HEK293T (cell line): ENCODE data around the gene ARVCF.

Source experiments
- CTCF ChIA-PET: fragments of 350-600 bp; formaldehyde crosslinking; extraction: SDS; loops from one replicate; lab custom pipeline; 2021; ENCODE audit warnings: antibody characterized with exemption, inconsistent platforms; lab: Yijun Ruan, JAX
- POLR2A ChIA-PET: fragments of 350-600 bp; formaldehyde crosslinking; extraction: SDS; loops from one replicate; lab custom pipeline; 2020; ENCODE audit warnings: antibody characterized with exemption, inconsistent platforms; lab: Yijun Ruan, JAX
- DNase-seq: peaks from one replicate; pipeline ENCODE4 v3.0.0; 2012; ENCODE audit warnings: mixed read lengths; ENCODE audit errors: extremely low spot score
- ARNT ChIP-seq: fragments of 450-650 bp; IDR thresholded peaks from 2 replicates; pipeline ENCODE4 v1.6.1; 2017; ENCODE audit warnings: mild to moderate bottlenecking
- BHLHE40 ChIP-seq: fragments of 450-650 bp; IDR thresholded peaks from 2 replicates; pipeline ENCODE4 v1.6.1; 2016; ENCODE audit warnings: mild to moderate bottlenecking, moderate library complexity, borderline replicate concordance
- CTBP1 ChIP-seq: fragments of 450-650 bp; IDR thresholded peaks from 2 replicates; pipeline ENCODE4 v1.6.1; 2016; ENCODE audit warnings: borderline replicate concordance
- ELF4 ChIP-seq: fragments of 450-650 bp; IDR thresholded peaks from 2 replicates; pipeline ENCODE4 v1.6.1; 2017; ENCODE audit warnings: antibody characterized with exemption
- FOXA1 ChIP-seq: fragments of 450-650 bp; IDR thresholded peaks from 2 replicates; pipeline ENCODE4 v1.6.1; 2016; ENCODE audit warnings: mild to moderate bottlenecking
- FOXK2 ChIP-seq: fragments of 450-650 bp; IDR thresholded peaks from 2 replicates; pipeline ENCODE4 v1.6.1; 2016; ENCODE audit warnings: mild to moderate bottlenecking
- FOXM1 ChIP-seq: fragments of 450-650 bp; IDR thresholded peaks from 2 replicates; pipeline ENCODE4 v1.6.1; 2017; ENCODE audit warnings: mild to moderate bottlenecking, borderline replicate concordance
- HDGF ChIP-seq: fragments of 450-650 bp; IDR thresholded peaks from 2 replicates; pipeline ENCODE4 v1.6.1; 2017; ENCODE audit warnings: antibody characterized with exemption, borderline replicate concordance
- L3MBTL2 ChIP-seq: fragments of 450-650 bp; conservative IDR thresholded peaks from 2 replicates; pipeline ENCODE4 v1.6.1; 2016; ENCODE audit warnings: mild to moderate bottlenecking
- LEF1 ChIP-seq: fragments of 450-650 bp; IDR thresholded peaks from 2 replicates; pipeline ENCODE4 v1.6.1; 2017; ENCODE audit warnings: mild to moderate bottlenecking, borderline replicate concordance
- NFRKB ChIP-seq: fragments of 450-650 bp; IDR thresholded peaks from 2 replicates; pipeline ENCODE4 v1.6.1; 2016; ENCODE audit warnings: mild to moderate bottlenecking, moderate library complexity
- PKNOX1 ChIP-seq: fragments of 450-650 bp; IDR thresholded peaks from 2 replicates; pipeline ENCODE4 v1.6.1; 2016
- SP1 ChIP-seq: fragments of 450-650 bp; IDR thresholded peaks from 2 replicates; pipeline ENCODE4 v1.6.1; 2017
- TARDBP ChIP-seq: fragments of 450-650 bp; IDR thresholded peaks from 2 replicates; pipeline ENCODE4 v1.6.1; 2016
- ZNF384 ChIP-seq: fragments of 450-650 bp; IDR thresholded peaks from 2 replicates; pipeline ENCODE4 v1.6.1; 2016

Gene ARVCF

GRCh38 chr22:20043997-20044342, 27.3 kb upstream of the ARVCF start:
- no peak for DNase-seq
- CTCF ChIA-PET, result no interaction called here
- no peak for TF ChIP-seq HDGF
- no peak for TF ChIP-seq ELF4
- no peak for TF ChIP-seq BHLHE40
- no peak for TF ChIP-seq TARDBP
- POLR2A ChIA-PET, result no interaction called here

- CTCF ChIA-PET, result no interaction called here
These were observed 26.7 kb upstream of the ARVCF start for GRCh38 chr22:20043057-20043996.

GRCh38 chr22:20040327-20041200, 23.9 kb upstream of the ARVCF start:
- CTCF ChIA-PET, result no interaction called here
- no peak for DNase-seq
- no peak for TF ChIP-seq L3MBTL2
- TF ChIP-seq HDGF, result no peak
- no peak for TF ChIP-seq FOXA1
- no peak for TF ChIP-seq FOXM1
- no peak for TF ChIP-seq ZNF384
- TF ChIP-seq NFRKB, result no peak
- POLR2A ChIA-PET, result interaction anchor here (1.6 kb wide), 1 partner anchor 38 kb away, joined by 3 read pairs; no protein-coding TSS in a partner anchor

More at GRCh38 chr22:20043057-20043996, 26.7 kb upstream of the ARVCF start:
- POLR2A ChIA-PET, result no interaction called here
- no peak for TF ChIP-seq ZNF384
- no peak for TF ChIP-seq ARNT
- no peak for TF ChIP-seq ELF4
- no peak for TF ChIP-seq FOXK2
- TF ChIP-seq HDGF, result no peak
- DNase-seq, result no peak

GRCh38 chr22:20039683-20040325, 23.2 kb upstream of the ARVCF start:
- TF ChIP-seq ZNF384 (no peak), LEF1 (no peak), BHLHE40 (no peak), PKNOX1 (no peak), HDGF (no peak), L3MBTL2 (no peak), FOXM1 (no peak), SP1 (no peak), FOXA1 (no peak), TARDBP (no peak)
- no peak for DNase-seq
- ChIA-PET POLR2A (interaction anchor here (1.6 kb wide), 1 partner anchor 39 kb away, joined by 3 read pairs; no protein-coding TSS in a partner anchor), CTCF (no interaction called here)

- ChIA-PET POLR2A (no interaction called here), CTCF (no interaction called here)
- no peak for DNase-seq
- TF ChIP-seq ELF4 (no peak), LEF1 (no peak), CTBP1 (no peak), ZNF384 (no peak), TARDBP (no peak), ARNT (no peak)
These were observed 22.0 kb upstream of the ARVCF start for GRCh38 chr22:20038574-20038973.

- CTCF ChIA-PET, result no interaction called here
- DNase-seq, result no peak
- POLR2A ChIA-PET, result no interaction called here
- no peak for TF ChIP-seq LEF1
- TF ChIP-seq BHLHE40, result no peak
- no peak for TF ChIP-seq ELF4
- no peak for TF ChIP-seq ARNT
- TF ChIP-seq PKNOX1, result no peak
- TF ChIP-seq L3MBTL2, result no peak
- TF ChIP-seq FOXM1, result no peak
- TF ChIP-seq TARDBP, result no peak
These were observed 20.8 kb upstream of the ARVCF start for GRCh38 chr22:20037419-20037818.
